HG03457 (cell line): ENCODE measurements around the gene VSTM2L.
"Not testable (repeated sequence)": the region's sequence is repeated elsewhere in the genome, so short reads cannot be mapped to it uniquely, and the experiment has no call there.

Source experiments
- ATAC-seq: cut with Tn5 transposase; IDR thresholded peaks from one replicate; pipeline ENCODE4 v1.9.1; 2021; ENCODE audit warnings: moderate number of reproducible peaks; ENCODE audit not compliant: unreplicated experiment

VSTM2L gene, protein sequence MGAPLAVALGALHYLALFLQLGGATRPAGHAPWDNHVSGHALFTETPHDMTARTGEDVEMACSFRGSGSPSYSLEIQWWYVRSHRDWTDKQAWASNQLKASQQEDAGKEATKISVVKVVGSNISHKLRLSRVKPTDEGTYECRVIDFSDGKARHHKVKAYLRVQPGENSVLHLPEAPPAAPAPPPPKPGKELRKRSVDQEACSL

DNA sequence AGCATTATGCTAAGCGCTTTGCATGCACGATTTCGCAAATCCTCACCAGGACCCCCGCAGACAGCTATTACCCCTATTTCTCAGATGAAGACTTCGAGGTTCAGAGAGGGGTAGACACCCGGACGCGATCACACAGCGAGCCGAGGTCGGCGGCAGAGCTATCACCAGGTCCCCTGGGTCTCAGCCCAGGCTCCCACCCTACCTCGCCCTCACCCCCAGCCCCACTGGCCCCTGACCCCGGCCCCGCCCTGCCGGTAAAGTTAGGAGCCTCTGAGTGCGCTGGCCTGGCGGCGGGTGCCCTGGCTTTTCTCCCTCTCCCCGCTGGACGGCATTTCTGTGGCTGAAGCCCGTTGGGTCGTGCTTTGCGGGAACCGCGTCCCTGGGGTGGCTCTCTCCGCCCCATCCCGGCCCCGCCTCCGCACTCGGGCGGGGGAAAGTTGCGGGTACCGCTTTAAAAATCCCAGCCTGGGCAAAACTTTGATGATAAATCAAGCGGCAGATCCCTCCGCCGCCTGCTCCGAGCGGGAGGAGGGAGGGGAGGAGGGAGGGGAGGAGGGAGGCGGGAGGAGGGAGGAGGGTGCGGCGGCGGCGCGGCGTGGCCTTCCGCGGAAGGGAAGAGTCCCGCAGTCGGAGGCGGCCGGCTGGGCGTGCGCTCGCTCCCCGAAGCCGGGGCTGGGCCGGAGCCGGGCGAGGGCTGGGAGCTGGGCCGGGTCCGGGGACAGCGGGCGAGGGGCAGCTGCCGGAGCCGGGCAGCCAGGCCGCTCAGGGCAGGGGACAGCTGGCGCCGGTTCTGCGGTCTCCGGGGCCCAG is at the start of gene VSTM2L:
TSS of gene VSTM2L (plus strand) at position 624 of the 810 bp plus-strand sequence. CDS start 224 bp downstream, outside the sequence.
- no peak for ATAC-seq

DNA sequence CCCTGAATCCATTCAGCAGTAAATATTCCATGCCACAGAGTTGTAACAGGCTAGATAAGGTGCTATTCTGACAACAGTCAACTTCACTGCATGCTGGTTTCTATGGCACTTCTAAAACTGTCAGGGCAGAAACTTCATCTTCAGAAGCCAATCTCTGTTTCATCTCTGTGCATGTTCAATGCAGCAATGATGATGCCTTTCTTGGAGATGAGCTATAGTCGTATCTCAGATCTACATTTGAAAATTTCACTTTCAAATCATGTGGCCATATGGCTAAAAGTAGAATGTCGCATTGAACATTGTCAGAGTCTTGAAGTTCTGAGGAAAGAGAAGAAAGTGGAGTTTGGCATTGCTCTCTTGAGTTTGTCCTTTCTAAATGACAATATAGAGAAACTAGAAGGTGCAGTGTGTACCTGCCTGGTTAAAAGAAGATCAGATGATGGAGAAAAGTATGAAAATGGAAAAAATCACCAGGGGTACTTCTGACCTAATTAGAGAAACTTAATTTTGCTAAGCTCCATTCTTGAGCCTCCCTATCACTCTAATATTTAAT is 49.0 kb upstream of the VSTM2L start:
- ATAC-seq: no peak

DNA sequence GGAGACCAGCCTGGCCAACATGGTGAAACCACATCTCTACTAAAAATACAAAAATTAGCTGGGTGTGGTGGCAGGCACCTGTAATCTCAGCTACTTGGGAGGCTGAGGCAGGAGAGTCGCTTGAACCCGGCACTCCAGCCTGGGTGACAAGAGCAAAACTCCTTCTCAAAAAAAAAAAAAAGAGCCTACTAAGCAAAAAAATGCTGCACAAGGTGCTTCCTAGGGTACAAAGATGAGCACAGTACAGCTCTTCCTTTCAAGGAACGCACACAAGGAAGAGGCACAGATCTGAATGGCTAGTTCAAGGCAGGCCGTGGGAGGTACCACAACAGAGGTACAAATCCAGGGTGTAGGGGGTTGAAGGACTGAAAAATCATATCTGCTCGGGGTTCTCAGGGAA is 46.9 kb upstream of the VSTM2L start:
- ATAC-seq: not testable (repeated sequence)

DNA sequence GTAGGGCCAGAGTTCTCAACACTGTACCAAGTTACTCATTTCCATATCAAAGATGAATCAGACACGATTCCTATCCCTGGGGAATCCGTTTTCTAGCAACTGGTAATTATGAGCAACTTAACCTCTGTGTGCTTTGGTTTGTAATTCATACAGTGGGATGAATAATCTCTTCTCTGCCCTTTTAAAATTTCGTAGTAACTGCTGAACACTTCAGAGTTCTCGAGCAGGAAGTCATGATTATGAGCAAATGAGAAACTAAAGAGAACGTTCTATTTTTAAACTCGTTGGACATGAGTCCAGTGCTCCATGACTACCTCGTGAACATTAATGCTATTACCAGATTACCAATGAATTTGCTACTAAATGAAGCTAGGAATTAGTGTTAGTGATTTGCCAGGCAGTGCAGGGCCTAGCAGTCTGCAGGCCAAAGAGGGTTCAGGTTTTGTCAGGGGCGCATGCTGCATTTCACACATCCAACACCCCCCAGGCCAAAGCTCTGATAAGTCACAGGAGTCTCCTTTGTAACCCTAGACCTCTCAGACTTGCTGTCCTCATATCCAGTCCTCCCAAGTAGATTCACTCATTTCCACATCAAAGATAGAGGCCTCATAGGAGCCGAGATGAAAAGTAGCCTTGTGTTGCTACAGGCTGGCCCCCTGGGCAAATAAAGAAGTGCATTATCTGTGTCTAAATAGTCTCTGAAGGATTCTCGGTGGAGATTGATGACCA is 45.8 kb upstream of the VSTM2L start:
- no peak for ATAC-seq

DNA sequence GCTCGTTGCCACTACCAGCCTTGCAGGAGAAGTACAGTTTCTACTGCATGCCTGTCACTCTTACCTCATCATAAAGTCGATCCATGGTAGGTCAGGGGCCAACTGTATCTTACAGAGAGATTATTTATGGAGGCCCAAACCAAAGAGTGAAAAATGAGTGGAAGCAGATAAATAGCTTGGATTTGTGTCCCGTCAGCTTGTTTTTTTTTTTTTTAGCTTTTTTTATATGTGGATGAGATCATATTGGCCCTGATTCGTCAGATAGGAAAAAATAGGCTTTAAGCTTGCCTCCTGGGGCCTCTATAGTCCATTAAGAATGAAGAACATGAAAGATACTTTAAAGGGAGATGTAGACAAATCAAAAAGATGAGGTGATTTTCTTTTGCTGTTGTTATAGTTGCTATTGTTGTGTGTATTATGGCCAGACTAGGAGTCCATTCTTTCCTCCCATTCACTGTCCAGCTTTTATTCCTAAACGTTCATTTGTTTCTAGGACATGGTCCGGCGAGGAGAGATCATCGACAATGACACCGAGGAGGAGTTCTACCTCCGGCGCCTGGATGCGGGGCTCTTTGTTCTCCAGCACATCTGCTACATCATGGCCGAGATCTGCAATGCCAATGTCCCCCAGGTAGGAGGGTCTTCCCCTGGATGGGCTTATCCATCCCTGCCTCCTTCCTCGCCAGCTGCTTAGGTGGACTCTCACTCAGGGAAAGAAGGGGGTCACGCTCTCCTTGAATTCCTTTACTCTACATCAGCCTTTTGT is 43.3 kb upstream of the VSTM2L start:
- ATAC-seq: no peak

DNA sequence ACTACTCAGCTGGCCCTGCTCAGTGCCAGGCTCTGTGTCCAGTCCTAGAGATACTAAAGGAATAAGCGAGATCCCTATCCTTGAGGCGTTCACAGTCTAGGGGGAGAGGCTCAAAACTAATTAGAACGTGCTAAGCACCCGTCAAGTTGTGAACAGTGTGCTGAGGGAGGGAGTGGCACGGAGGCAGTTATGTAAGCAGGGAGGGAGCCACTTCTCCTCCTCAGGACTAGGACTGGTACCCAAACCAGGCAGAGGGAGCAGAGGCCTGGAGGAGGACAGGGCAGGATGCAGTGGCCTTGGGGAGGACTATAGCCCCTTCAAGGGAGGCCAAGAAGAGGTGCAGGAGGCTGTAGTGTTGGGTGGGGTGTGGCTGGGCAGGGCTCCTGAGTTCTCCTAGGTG is 39.6 kb upstream of the VSTM2L start:
- no peak for ATAC-seq

DNA sequence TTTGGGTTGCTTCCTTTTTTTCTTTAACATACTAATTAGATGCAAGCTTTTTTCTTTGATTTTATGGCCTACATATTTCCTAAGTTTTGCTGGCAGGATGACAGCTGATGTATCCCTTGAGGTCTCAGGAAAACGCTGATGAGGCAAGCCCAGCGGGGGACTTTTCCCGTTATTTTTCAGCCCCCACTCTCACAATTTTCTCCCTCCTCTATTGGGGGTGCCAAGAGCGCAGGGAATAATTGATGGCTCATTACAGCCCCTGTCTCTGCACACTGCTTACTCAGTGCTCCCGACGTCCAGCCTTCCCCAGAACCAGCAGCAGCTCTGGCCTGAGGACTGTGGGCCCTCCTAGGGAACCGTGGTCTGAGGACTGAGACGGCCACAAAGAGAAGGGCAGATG is 38.6 kb upstream of the VSTM2L start:
- no peak for ATAC-seq

DNA sequence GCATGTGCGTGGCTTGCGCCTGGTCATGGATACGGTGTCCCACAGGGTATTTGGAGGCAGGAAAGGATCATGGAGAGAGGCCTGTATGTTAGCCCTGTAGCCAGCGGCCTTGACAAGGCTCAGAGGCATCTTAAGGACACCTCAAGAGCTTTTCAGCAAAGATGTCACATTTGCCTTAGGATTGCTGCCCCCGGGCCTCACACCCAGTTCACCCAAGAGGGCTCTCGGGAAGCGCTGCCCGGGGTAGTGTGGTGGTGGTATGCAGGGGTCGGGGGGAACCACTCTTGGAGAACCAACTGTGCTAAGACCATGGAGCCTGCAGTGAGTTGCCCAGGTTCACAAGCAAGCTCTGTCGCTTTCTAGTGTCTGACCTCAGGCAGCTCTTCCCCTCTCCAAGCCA is 36.9 kb upstream of the VSTM2L start:
- ATAC-seq: no peak

DNA sequence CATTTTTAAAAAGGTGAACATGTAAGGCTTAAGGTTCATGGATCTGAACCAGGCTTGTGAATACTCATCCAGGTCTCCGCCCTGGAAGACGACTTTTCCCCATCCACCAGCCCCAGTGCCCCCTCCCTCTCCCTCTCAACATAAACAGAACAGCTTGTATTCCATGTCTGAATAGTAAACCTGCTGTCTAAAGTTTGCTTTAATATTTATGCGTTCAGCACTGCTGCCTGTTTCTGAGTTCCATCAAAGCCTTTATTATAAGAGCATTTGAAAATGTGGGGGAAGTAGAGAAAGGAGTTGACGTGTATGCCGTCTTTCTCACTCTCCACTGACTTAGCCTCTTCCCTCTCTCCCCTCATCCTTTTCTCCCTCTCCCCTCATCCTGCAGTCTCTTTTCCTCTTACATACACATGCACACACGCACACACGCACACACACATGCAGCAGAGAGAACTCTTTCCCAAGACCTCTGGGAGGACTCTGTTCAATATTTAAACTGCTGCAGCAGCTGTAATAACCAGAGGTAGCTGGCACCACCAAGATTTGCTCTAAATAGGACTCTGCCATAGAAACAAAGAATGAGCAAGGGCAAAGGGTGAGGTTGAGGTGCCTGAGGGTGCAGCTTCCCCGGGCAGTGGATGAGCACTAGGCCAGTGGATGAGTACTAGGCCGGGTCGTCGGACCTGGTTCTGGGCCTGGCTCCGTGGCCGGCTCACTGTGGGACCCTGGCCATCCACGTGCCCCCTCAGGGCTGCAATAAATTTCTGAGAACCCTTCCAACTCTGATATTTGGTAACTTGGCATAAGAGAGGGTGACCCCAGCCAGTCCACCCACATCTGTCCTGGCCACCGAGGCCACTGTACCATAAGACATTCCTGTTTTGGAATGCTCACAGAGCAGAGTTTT is 35.4 kb upstream of the VSTM2L start:
- ATAC-seq: no peak

DNA sequence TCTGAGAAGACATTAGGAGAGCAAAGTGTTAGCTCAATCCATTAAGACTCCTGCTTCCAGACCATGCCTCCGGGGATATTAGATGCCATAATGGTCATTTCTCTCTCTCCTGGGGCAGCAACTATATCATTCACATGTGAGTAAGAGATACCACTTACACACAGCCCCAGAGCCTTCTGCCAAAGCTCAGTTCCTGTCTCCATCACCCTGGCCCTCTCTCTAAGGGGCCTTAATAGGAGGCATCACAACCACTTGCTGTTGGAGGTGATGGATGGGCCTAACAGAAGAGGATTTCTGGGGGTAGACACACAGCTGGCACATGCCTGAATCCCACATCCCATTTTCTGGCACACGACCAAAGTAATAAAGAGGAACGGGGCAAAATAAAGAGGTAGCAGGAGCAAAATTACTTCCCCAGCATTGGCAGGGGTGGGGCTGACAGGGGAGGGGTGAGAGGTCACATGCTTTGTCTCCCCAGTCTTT is 34.0 kb upstream of the VSTM2L start:
- no peak for ATAC-seq

DNA sequence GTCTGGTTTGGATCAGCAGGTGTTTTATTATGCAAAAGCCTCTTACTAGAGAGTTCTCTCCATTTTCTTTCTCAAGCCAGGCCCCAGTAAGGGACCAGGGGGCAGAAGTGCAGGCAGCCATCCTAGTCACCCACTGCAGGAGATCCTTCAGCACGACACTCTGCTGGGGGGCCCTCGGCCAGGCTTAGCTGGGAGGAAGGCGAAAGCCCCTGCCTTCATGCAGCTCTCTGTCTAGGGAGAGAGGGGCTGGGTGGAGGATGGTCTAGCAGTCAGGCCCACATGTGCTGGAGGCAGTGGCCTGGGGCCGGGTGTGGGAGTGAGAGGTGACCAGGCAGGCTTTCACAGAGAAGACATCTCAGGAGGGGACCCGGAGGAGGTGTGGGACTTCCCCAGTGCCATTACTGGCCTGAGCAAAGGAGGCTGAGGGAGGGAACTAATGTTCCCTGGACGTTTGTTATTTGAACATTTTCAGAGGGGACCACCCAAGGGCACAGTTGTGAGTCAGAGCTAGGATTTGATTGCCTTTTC is 33.5 kb upstream of the VSTM2L start:
- no peak for ATAC-seq

DNA sequence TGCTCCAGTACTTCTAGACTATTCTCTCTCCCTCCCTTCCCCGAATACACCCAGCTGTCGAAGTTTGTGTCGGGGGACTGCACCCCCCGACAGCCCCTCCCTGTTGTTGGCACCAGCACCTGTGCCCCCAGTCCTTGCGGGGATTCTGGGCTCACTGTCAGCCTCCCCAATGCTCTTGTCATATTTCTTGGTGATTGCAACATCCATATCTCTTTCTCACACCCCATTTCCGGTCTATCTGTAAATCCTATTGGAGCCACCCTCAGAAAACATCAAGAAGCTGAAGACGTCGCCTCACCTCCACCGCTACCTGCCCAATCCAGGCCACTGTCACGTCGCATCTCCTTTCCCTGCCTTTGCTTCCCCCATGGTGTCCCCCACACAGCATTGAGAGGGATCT is 32.6 kb upstream of the VSTM2L start:
- no peak for ATAC-seq

DNA sequence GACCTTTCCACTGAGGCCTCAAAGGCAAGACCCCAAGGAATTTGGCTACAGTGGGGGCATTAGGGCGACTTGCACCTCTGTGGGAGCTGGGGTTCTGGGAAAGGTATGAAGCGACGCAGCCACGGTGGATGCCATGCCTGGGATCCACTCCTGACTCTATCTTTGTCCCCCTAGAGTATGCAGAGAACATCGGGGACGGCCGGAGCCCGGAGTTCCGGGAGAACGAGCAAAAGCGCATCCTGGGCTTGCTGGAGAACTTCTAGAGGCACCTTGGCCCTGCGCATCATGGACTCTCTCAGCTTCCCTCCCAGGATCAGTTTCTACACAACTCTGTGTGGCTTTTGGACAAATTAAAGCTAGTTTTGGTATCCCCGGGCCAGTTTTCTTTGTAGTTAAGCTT is 31.2 kb upstream of the VSTM2L start:
- ATAC-seq: no peak

DNA sequence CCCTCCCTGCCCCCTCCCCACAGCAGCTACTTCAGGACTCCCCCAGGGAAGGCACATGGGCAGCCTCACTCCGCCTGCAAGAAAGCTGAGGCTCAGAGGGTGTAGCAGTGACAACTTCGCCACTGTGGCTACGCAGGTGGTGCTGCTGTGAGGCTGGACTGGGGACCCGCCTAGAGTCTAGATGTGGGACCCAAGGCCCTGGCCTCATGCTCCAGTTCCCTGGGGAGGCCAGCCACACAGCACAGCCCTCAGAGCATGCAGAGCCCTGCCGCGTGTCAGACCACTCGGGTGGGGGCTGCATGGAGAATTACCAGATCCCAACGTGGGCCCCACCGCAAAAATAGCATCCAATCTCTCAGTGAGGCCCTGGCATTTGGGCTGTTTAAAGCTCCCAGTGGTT is 30.8 kb upstream of the VSTM2L start:
- no peak for ATAC-seq

DNA sequence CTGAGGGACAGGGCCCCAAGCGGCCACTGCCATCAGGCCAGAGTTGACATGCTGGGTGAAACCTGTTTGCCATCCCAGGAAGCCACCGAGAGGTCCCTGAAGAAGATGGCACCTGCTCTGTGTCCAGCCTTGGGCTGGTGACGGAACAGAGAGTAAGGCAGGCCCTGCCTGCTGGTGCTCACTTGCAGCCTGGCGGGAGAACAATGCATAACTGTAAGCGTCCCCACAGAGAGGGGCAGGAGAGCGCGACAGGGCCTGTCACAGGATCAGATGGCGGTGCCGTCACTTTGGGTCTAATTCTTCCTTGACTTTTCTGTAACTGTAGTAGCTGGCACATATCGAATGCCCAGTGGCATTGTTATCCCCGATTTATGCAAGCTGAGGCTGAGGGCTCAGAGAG is 29.0 kb upstream of the VSTM2L start:
- ATAC-seq: no peak

DNA sequence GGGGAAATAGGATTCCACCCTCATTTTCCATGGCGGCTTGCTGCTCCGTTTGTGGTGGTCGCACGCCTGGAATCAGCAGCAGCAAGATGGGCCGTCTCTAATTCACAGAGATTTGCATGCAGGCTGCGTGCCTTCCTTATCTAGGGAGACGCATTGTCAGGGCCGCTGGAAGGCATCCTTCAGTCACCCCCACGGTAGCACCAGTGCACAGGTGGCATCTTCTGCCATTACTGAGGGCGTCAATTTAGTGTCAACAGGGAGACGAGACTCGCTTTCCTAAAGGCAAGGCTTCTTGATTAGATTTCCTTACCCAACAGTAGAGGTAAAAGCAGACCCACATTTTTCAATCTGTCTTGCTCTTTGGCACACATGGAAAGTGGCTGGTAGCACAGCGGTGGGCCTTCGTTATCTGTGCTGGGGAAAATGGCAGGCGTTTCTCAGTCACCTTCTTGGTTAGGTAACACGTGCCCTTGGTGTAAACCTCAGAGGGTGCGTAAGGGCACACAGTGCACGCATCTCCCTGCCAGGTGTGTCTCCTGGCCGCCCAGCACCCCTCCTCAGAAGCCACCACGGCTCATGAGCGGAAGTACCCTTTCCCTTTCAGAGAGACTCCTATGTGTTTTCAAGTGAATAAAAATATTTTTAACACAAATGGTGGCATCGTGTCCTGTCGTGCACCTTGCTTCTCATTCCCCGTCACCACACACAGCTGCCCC is 27.3 kb upstream of the VSTM2L start:
- no peak for ATAC-seq

DNA sequence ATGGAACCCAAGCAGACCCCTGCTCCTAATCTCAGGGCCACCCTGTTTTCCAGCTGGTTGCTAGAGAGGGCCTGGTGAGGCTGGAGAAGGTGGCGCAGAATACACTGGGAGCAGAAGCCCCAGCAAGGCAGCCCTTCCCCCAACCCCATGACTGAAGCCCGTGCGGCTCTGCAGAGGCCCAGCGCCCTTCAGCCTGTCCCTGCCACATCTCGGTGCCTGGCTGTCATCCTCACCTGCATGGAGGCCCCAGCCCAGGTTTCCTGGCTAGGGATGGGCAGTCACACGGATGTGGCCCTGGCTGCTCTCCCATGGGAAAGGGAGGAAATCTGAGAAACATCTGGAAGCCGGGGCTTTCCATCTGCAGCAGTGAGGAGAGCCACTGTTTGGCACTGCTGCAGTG is 26.1 kb upstream of the VSTM2L start:
- no peak for ATAC-seq

DNA sequence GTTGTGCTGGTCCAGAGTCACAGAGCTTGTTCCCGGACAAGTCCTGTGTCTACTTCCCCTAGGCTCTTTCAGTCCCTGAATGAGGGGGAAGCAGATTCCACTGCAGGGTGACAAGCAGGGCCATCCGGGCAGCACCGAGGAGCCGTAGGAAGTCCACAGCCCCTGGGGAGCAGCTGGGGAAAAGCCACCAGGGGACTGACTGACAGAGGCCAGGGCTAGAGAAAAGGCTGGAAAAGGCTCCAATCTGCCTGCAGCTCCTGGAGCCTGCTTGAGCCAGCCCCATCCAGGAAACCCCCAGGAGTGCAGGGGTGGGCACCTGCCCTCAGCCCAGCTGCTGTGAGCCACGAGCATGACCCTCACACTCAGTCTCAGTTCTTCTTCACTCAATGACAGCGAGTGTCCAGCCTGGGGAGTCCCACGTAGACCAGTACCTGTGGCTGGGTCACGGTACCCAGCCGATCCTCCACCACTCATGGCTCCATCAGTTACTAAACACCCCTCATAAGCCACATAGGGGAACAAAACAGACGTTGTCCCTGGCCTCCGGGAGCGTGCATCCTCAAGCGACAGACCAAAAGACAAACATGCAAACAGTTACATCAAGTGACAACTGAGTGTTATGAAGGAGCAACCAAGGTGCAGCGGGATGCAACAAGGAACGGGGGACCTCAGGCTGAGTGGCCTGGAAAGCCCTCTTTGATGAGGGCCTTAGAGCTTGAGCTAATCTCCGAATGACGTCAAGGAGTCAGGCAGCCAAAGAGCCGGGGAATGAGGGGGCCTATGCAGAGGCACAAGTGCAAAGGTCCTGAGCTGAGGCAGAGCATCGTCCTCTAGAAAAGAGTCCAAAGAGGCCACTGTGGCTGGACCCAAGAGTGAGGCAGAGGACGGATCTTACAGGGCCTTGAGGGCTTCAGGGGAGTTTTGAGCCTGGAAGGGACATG is 24.8 kb upstream of the VSTM2L start:
- ATAC-seq: no peak
